Body of pancreas (tissue), 4 donors: ENCODE data around the gene NEUROD6. TPM values are rescaled to one million over a fixed set of nuclear protein-coding genes. Genes with fewer than 3 reads are reported as not detected.

ENCODE experiments used
- ATAC-seq: fragments of 150-250 bp; one replicate; pipeline ENCODE4 v1.9.1; 2016
- DNase-seq, 4 donors: peaks; one replicate each; pipeline ENCODE4 v3.0.0-alpha.2; 2019
- H3K27ac ChIP-seq, 4 donors: fragments of 200-600 bp; sonication (generic); 1 replicate in 3 of 4; 2 replicates in 1 of 4; pipeline versions ENCODE4 v1.5.1 to v1.6.1; 2016 to 2019; ENCODE audit warnings: mild to moderate bottlenecking in 1 of 4, mixed read lengths in 1 of 4, moderate library complexity in 1 of 4
- H3K27me3 ChIP-seq, 2 donors: fragments of 200-600 bp; sonication (generic); one replicate each; pipeline ENCODE4 v1.6.0; 2016; ENCODE audit warnings: mild to moderate bottlenecking in 1 of 2
- H3K36me3 ChIP-seq, 2 donors: fragments of 200-600 bp; sonication (generic); replicated peaks in 1 of 2; 2 replicates each; pipeline ENCODE4 v1.5.1; 2016; ENCODE audit warnings: low read depth in 2 of 2; ENCODE audit not compliant: insufficient read depth in 1 of 2
- H3K4me1 ChIP-seq: fragments of 200-600 bp; sonication (generic); one replicate; pipeline ENCODE4 v1.6.0; 2016
- H3K4me3 ChIP-seq, 2 donors: fragments of 200-600 bp; sonication (generic); 1 replicate in 1 of 2; 2 replicates in 1 of 2; pipeline ENCODE4 v1.5.1; 2016 to 2019
- H3K9me3 ChIP-seq, 3 donors: fragments of 200-600 bp; sonication (generic); 1 replicate in 2 of 3; 2 replicates in 1 of 3; pipeline ENCODE4 v1.5.1; 2016
- CTCF ChIP-seq, 7 experiments: fragments of 450-650 bp in 4 of 7; fragments of 200-600 bp in 3 of 7; sonication (generic) in 3 of 7; IDR thresholded peaks; one replicate each; pipeline ENCODE4 v1.5.1; 2016 to 2019; ENCODE audit warnings: antibody characterized with exemption in 7 of 7
- POLR2A ChIP-seq, 3 donors: fragments of 450-650 bp; IDR thresholded peaks; one replicate each; pipeline ENCODE4 v1.6.1; 2016; ENCODE audit warnings: antibody characterized with exemption in 3 of 3, mild to moderate bottlenecking in 2 of 3
- whole genome bisulfite sequencing, 2 donors: methylation state at CpG; one replicate each; pipeline ENCODE4 v1.1.5; 2017; 5-methylcytosine and 5-hydroxymethylcytosine counted together
- intact Hi-C: fragments of 100-400 bp; cut with DNase I; formaldehyde crosslinking; loops from one replicate; pipeline ENCODE4 v1.15.1; 2023
- total RNA-seq, 2 donors: library from RNA; depleted of rRNA; stranded (reverse); fragments of >200 nt; gene quantifications; one replicate each; pipeline ENCODE4 v1.1.0, GENCODE V29; 2016

NEUROD6 gene
- total RNA-seq, 2 donors from 2014 or later: not detected

GRCh38 chr7:31343516-31344305, 3.2 kb upstream of the NEUROD6 start:
- DNase-seq: no peak
- 38 to 39% methylated on average over 3 of the region's 3 CpGs for WGBS, 2 donors

GRCh38 chr7:31341141-31341540, 615 bp upstream of the NEUROD6 start:
- intact Hi-C loops: no loop called here
- 12% methylated on average over 5 of the region's 5 CpGs for WGBS, 2 donors
- TF ChIP-seq CTCF (IDR thresholded peaks at IDR 0.05) (no peak), POLR2A (IDR thresholded peaks at IDR 0.05) (no peak)
- Histone ChIP-seq H3K9me3 (no peaks in the 10 kb centered on the region), H3K4me3 (no peak overlapping the region), H3K4me1 (peaks cover 6% of the 10 kb centered on the region), H3K36me3 (no peaks in the 10 kb centered on the region), H3K27ac (no peak overlapping the region), H3K27me3 (peaks cover 0 to 11% of the 10 kb centered on the region in 2 donors)
- ATAC-seq: no peak
- DNase-seq: no peak

More at GRCh38 chr7:31343516-31344305, 3.2 kb upstream of the NEUROD6 start:
- no peak overlapping the region for H3K27ac ChIP-seq
- no peaks in the 10 kb centered on the region for H3K36me3 ChIP-seq
- H3K9me3 ChIP-seq: no peaks in the 10 kb centered on the region
- H3K27me3 ChIP-seq: peaks cover 0 to 3% of the 10 kb centered on the region in 2 donors
- intact Hi-C loops: no loop called here
- no peak for ATAC-seq
- no peak for TF ChIP-seq CTCF (IDR thresholded peaks at IDR 0.05)
- no peak for TF ChIP-seq POLR2A (IDR thresholded peaks at IDR 0.05)
- H3K4me3 ChIP-seq: no peak overlapping the region
- no peaks in the 10 kb centered on the region for H3K4me1 ChIP-seq

- intact Hi-C loops: no loop called here
- H3K4me1 ChIP-seq: peaks cover 8% of the 10 kb centered on the region
- TF ChIP-seq POLR2A (IDR thresholded peaks at IDR 0.05) (no peak), CTCF (IDR thresholded peaks at IDR 0.05) (no peak)
- no peaks in the 10 kb centered on the region for H3K9me3 ChIP-seq
- ATAC-seq (no peak), DNase-seq (no peak)
- no peaks in the 10 kb centered on the region for H3K36me3 ChIP-seq
- H3K27me3 ChIP-seq: peaks cover 0 to 11% of the 10 kb centered on the region in 2 donors
- H3K4me3 ChIP-seq: no peak overlapping the region
- H3K27ac ChIP-seq: no peak overlapping the region
- 41 to 44% methylated on average over 5 of the region's 5 CpGs for WGBS, 2 donors
Observed at GRCh38 chr7:31340051-31340450, 475 bp downstream of the NEUROD6 start.

- Histone ChIP-seq H3K4me3 (no peak overlapping the region), H3K27me3 (peaks cover 0 to 11% of the 10 kb centered on the region in 2 donors), H3K9me3 (no peaks in the 10 kb centered on the region), H3K36me3 (no peaks in the 10 kb centered on the region), H3K27ac (no peak overlapping the region), H3K4me1 (peaks cover 8% of the 10 kb centered on the region)
- WGBS, 2 donors: 60 to 68% methylated on average over 13 to 14 of the region's 14 CpGs
- TF ChIP-seq CTCF (IDR thresholded peaks at IDR 0.05): no peak
- no peak for TF ChIP-seq POLR2A (IDR thresholded peaks at IDR 0.05)
- no peak for DNase-seq
- intact Hi-C loops: no loop called here
- no peak for ATAC-seq
Observed at GRCh38 chr7:31338706-31339105, 1.8 kb downstream of the NEUROD6 start.
